GM23338 (cell line): Measurements from ENCODE around the gene LDLRAD3. TPM values are rescaled to one million over a fixed set of nuclear protein-coding genes. Genes with fewer than 3 reads are reported as not detected.

Experiments
- ATAC-seq: fragments of 200-7000 bp; cut with Tn5 transposase; 3 replicates; pipeline ENCODE4 v1.9.1; 2020
- DNase-seq: peaks from one replicate; pipeline ENCODE4 v3.0.0-alpha.2; 2015; ENCODE audit warnings: low spot score
- H2AFZ ChIP-seq: fragments of 200-600 bp; sonication (generic); 2 replicates; pipeline ENCODE4 v1.8.0; 2016; ENCODE audit warnings: antibody characterized with exemption, mild to moderate bottlenecking, moderate library complexity
- H3F3A ChIP-seq: fragments of 200-600 bp; sonication (generic); replicated peaks from 2 replicates; pipeline ENCODE4 v1.8.0; 2017; ENCODE audit warnings: antibody characterized with exemption, mixed run types, low read depth
- H3K27ac ChIP-seq: fragments of 200-600 bp; sonication (generic); 2 replicates; pipeline ENCODE4 v1.6.1; 2016; ENCODE audit warnings: low read depth
- H3K27me3 ChIP-seq: fragments of 200-600 bp; sonication (generic); 2 replicates; pipeline ENCODE4 v1.8.0; 2016; ENCODE audit warnings: mild to moderate bottlenecking, mixed run types, moderate library complexity; ENCODE audit not compliant: insufficient read depth
- H3K36me3 ChIP-seq: fragments of 200-600 bp; sonication (generic); 2 replicates; pipeline ENCODE4 v1.8.0; 2016; ENCODE audit warnings: mild to moderate bottlenecking; ENCODE audit not compliant: insufficient read depth
- H3K4me1 ChIP-seq: fragments of 200-600 bp; sonication (generic); 2 replicates; pipeline ENCODE4 v1.8.0; 2016; ENCODE audit warnings: mild to moderate bottlenecking, moderate library complexity; ENCODE audit not compliant: insufficient read depth
- H3K4me2 ChIP-seq: fragments of 200-600 bp; sonication (generic); 2 replicates; pipeline ENCODE4 v1.7.1; 2017; ENCODE audit warnings: mixed run types
- H3K4me3 ChIP-seq: fragments of 200-600 bp; sonication (generic); 2 replicates; pipeline ENCODE4 v1.6.1; 2016; ENCODE audit warnings: mixed run types
- H3K79me2 ChIP-seq: fragments of 200-600 bp; sonication (generic); replicated peaks from 2 replicates; pipeline ENCODE4 v1.8.0; 2017; ENCODE audit warnings: mild to moderate bottlenecking; ENCODE audit not compliant: insufficient read depth
- H3K9me2 ChIP-seq: fragments of 200-600 bp; sonication (generic); 2 replicates; pipeline ENCODE4 v1.8.0; 2017; ENCODE audit not compliant: insufficient read depth
- H4K20me1 ChIP-seq: fragments of 200-600 bp; sonication (generic); replicated peaks from 2 replicates; pipeline ENCODE4 v1.8.0; 2017; ENCODE audit warnings: mild to moderate bottlenecking; ENCODE audit not compliant: insufficient read depth
- H3K27ac Mint-ChIP-seq: 2 replicates; pipeline ENCODE4 v1.8.0; 2020; ENCODE audit warnings: inconsistent platforms, mild to moderate bottlenecking, moderate library complexity, mixed read lengths
- H3K27me3 Mint-ChIP-seq: 3 replicates; pipeline ENCODE4 v1.8.0; 2022; ENCODE audit warnings: low read depth, mild to moderate bottlenecking, moderate library complexity, mixed read lengths, inconsistent platforms; ENCODE audit not compliant: insufficient read depth, poor library complexity
- H3K36me3 Mint-ChIP-seq: 3 replicates; pipeline ENCODE4 v1.8.0; 2021; ENCODE audit warnings: low read depth, mild to moderate bottlenecking, inconsistent platforms, moderate library complexity, mixed read lengths
- H3K4me1 Mint-ChIP-seq: 3 replicates; pipeline ENCODE4 v1.8.0; 2020; ENCODE audit warnings: mild to moderate bottlenecking, inconsistent platforms, mixed read lengths
- H3K4me3 Mint-ChIP-seq: 3 replicates; pipeline ENCODE4 v1.8.0; 2021; ENCODE audit warnings: moderate library complexity, mild to moderate bottlenecking, inconsistent platforms, mixed read lengths
- H3K9me3 Mint-ChIP-seq: 3 replicates; pipeline ENCODE4 v1.8.0; 2020; ENCODE audit warnings: moderate library complexity, mild to moderate bottlenecking, inconsistent platforms, mixed read lengths
- CREB1 ChIP-seq: fragments of 250-450 bp; sonication (Bioruptor Pico); IDR thresholded peaks from 2 replicates; pipeline ENCODE4 v1.5.0; 2020; ENCODE audit warnings: low read depth, mild to moderate bottlenecking, moderate library complexity
- CTCF ChIP-seq, 2 experiments: fragments of 200-600 bp in 1 of 2; sonication (generic) in 1 of 2; conservative IDR thresholded peaks; 2 replicates each; pipeline versions ENCODE4 v1.5.1 to v1.6.1; 2016 to 2017; ENCODE audit warnings: antibody characterized with exemption in 2 of 2, low read depth in 2 of 2, mild to moderate bottlenecking in 2 of 2, moderate library complexity in 1 of 2
- EZH2phosphoT487 ChIP-seq: fragments of 200-600 bp; sonication (generic); IDR thresholded peaks from one replicate; pipeline ENCODE4 v1.8.1; 2018; ENCODE audit warnings: antibody characterized with exemption; ENCODE audit not compliant: unreplicated experiment
- JUNB ChIP-seq: IDR thresholded peaks from one replicate; pipeline ENCODE4 v1.6.1; 2016; ENCODE audit warnings: antibody characterized with exemption; ENCODE audit not compliant: unreplicated experiment
- POLR2AphosphoS5 ChIP-seq: IDR thresholded peaks from 2 replicates; pipeline ENCODE4 v1.6.1; 2016; ENCODE audit warnings: antibody characterized with exemption, low read depth
- REST ChIP-seq: IDR thresholded peaks from one replicate; pipeline ENCODE4 v1.6.1; 2018; ENCODE audit warnings: antibody characterized with exemption; ENCODE audit not compliant: unreplicated experiment
- STAT1 ChIP-seq: IDR thresholded peaks from one replicate; pipeline ENCODE4 v1.6.1; 2016; ENCODE audit warnings: antibody characterized with exemption; ENCODE audit not compliant: unreplicated experiment
- ZNF114 ChIP-seq: fragments of 250-450 bp; sonication (Bioruptor Pico); IDR thresholded peaks from 2 replicates; pipeline ENCODE4 v1.5.0; 2020; ENCODE audit warnings: mild to moderate bottlenecking, moderate library complexity
- polyA plus RNA-seq: library from polyadenylated mRNA; unstranded; fragments of >200 nt; fragmentation: Nextera tagmentation; extraction: Ambion mirVana; gene quantifications from 2 replicates; pipeline ENCODE4 v1.2.1, GENCODE V29; 2016
- total RNA-seq: library from RNA; depleted of rRNA; stranded (reverse); fragments of >200 nt; shearing (Covaris generic); gene quantifications from 2 replicates; pipeline ENCODE4 v1.2.3, GENCODE V29; 2014

Gene LDLRAD3
- total and polyA plus RNA-seq, 2 experiments from 2014 or later: 8.5 to 19.4 TPM

GRCh38 chr11:36059660-36060059 lies 115.8 kb downstream of the LDLRAD3 start:
- Histone ChIP-seq H3K4me3 (no peak overlapping the region), H3K4me2 (no peak overlapping the region), H3K27me3 (no peaks in the 10 kb centered on the region), H2AFZ (no peak overlapping the region), H3F3A (no peaks in the 10 kb centered on the region), H3K27ac (no peak overlapping the region), H3K36me3 (no peaks in the 10 kb centered on the region), H3K79me2 (peaks cover 11% of the 10 kb centered on the region; the same call in 1 of the 2 replicates), H3K4me1 (peaks cover 12% of the 10 kb centered on the region), H4K20me1 (no peaks in the 10 kb centered on the region; the same call in 1 of the 2 replicates), H3K9me2 (peaks cover 5% of the 10 kb centered on the region; the same call in 1 of the 2 replicates)
- Mint-ChIP-seq H3K36me3 (peaks cover 23% of the 10 kb centered on the region), H3K9me3 (peaks cover 9% of the 10 kb centered on the region), H3K27ac (no peak overlapping the region), H3K27me3 (peaks cover under 1% of the 10 kb centered on the region), H3K4me3 (no peak overlapping the region), H3K4me1 (peaks cover 12% of the 10 kb centered on the region)
- no peak for DNase-seq
- TF ChIP-seq REST (no peak), STAT1 (no peak), POLR2AphosphoS5 (no peak), CREB1 (CRISPR knock-in tag) (no peak)
- no peak for ATAC-seq

- Histone ChIP-seq H3K27me3 (no peaks in the 10 kb centered on the region), H2AFZ (no peak overlapping the region), H3F3A (no peaks in the 10 kb centered on the region), H3K9me2 (0 out of 2 replicates have a peak, but pooled peaks cover 4% of the 10 kb centered on the region), H4K20me1 (no peaks in the 10 kb centered on the region; the same call in 1 of the 2 replicates), H3K4me1 (peaks cover 12% of the 10 kb centered on the region), H3K79me2 (peaks cover 11% of the 10 kb centered on the region; the same call in 1 of the 2 replicates), H3K27ac (no peak overlapping the region), H3K36me3 (no peaks in the 10 kb centered on the region), H3K4me2 (no peak overlapping the region), H3K4me3 (no peak overlapping the region)
- Mint-ChIP-seq H3K9me3 (peaks cover 7% of the 10 kb centered on the region), H3K4me3 (no peak overlapping the region), H3K27me3 (no peaks in the 10 kb centered on the region), H3K4me1 (peaks cover 12% of the 10 kb centered on the region), H3K36me3 (peaks cover 23% of the 10 kb centered on the region), H3K27ac (no peak overlapping the region)
- TF ChIP-seq CREB1 (CRISPR knock-in tag): no peak
- TF ChIP-seq JUNB: no peak
- no peak for DNase-seq
- ATAC-seq: no peak
Measured at GRCh38 chr11:36060926-36061325, 117.1 kb downstream of the LDLRAD3 start.

GRCh38 chr11:36061471-36061870 lies 117.6 kb downstream of the LDLRAD3 start:
- Histone ChIP-seq H3K79me2 (peaks cover 11% of the 10 kb centered on the region; the same call in 1 of the 2 replicates), H3K36me3 (no peaks in the 10 kb centered on the region), H3K4me1 (peaks cover 12% of the 10 kb centered on the region), H3K27ac (no peak overlapping the region), H3K9me2 (0 out of 2 replicates have a peak, but pooled peaks cover 4% of the 10 kb centered on the region), H3K27me3 (no peaks in the 10 kb centered on the region), H3K4me2 (no peak overlapping the region), H3F3A (no peaks in the 10 kb centered on the region), H2AFZ (no peak overlapping the region), H3K4me3 (no peak overlapping the region), H4K20me1 (no peaks in the 10 kb centered on the region; the same call in 1 of the 2 replicates)
- peaks cover 9% of the 10 kb centered on the region for H3K9me3 Mint-ChIP-seq
- DNase-seq: no peak
- H3K27me3 Mint-ChIP-seq: no peaks in the 10 kb centered on the region
- no peak overlapping the region for H3K27ac Mint-ChIP-seq
- H3K36me3 Mint-ChIP-seq: peaks cover 28% of the 10 kb centered on the region
- no peak for TF ChIP-seq CTCF (conservative IDR thresholded peaks at IDR 0.05; ENCODE audit: low read depth in 2 of 2)
- no peak for TF ChIP-seq EZH2phosphoT487
- TF ChIP-seq POLR2AphosphoS5: no peak
- no peak for TF ChIP-seq ZNF114 (CRISPR knock-in tag)
- TF ChIP-seq REST: no peak
- TF ChIP-seq STAT1: no peak
- ATAC-seq: no peak
- H3K4me1 Mint-ChIP-seq: peaks cover 12% of the 10 kb centered on the region
- no peak overlapping the region; the same call in 2 of the 3 replicates for H3K4me3 Mint-ChIP-seq
